NT2/D1 (cell line): Measurements from ENCODE around the gene CYP1A1.

Experiments
- SUZ12 ChIP-seq: IDR thresholded peaks from 2 replicates; pipeline ENCODE4 v1.6.1; 2011; ENCODE audit not compliant: insufficient read length, insufficient read depth; ENCODE audit errors: extremely low read depth
- YY1 ChIP-seq: IDR thresholded peaks from 2 replicates; pipeline ENCODE4 v1.6.1; 2011; ENCODE audit not compliant: insufficient read length, insufficient read depth
- ZNF274 ChIP-seq: IDR thresholded peaks from 2 replicates; pipeline ENCODE4 v1.6.1; 2011; ENCODE audit warnings: mild to moderate bottlenecking, low read depth, low read length

DNA sequence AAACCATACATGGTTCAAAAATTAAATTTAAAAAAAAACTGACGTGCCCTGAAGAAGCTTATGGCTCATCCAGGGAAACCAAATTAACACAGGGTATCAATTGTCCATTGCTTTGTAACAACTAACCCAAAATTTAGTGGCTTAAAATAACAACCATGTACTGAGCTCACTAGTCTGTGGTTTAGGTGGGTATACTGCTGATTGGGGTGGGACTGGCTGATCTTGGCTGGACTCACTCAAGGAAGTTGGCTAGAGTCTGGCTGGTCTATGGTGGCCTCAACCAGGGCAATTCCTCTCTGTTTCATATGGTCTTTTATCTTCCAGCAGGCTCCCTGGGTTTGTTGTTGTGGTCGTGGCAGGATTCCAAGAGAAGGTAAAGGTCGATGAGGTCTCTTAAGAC lies 15.4 kb downstream of the CYP1A1 start:
- TF ChIP-seq ZNF274 = no peak
- no peak for TF ChIP-seq YY1
- TF ChIP-seq SUZ12 = no peak
